GM12878 (cell line): ENCODE results near the gene CTNNBL1. TPM values are rescaled to one million over a fixed set of nuclear protein-coding genes. Genes with fewer than 3 reads are reported as not detected.

ENCODE experiments used
- ATAC-seq: fragments of 200-7000 bp; cut with Tn5 transposase; 3 replicates; pipeline ENCODE4 v1.9.1; 2020; ENCODE audit warnings: mild to moderate bottlenecking, moderate library complexity
- BruUV-seq: library from RNA; stranded (reverse); fragments of 400-500 nt; replicated peaks from 2 replicates; lab custom pipeline; 2021; lab: Mats Ljungman, UMichigan
- CTCF ChIA-PET: fragments of 300-600 bp; sonication (Branson Sonifier 250); formaldehyde crosslinking; extraction: SDS; loops from one replicate; lab custom pipeline; 2021; ENCODE audit warnings: inconsistent platforms; lab: Yijun Ruan, JAX
- POLR2A ChIA-PET: fragments of 350-600 bp; formaldehyde crosslinking; extraction: SDS; loops from one replicate; lab custom pipeline; 2021; ENCODE audit warnings: inconsistent platforms; lab: Charles Lee
- RAD21 ChIA-PET: fragments of 300-600 bp; sonication (Branson Sonifier 250); formaldehyde crosslinking; loops from one replicate; lab custom pipeline; 2023; ENCODE audit warnings: antibody characterized with exemption; ENCODE audit not compliant: unreplicated experiment; lab: Charles Lee
- SMC1A ChIA-PET: fragments of 300-600 bp; sonication (Branson Sonifier 250); formaldehyde crosslinking; loops from one replicate; lab custom pipeline; 2023; ENCODE audit not compliant: unreplicated experiment, uncharacterized antibody; lab: Charles Lee
- DNase-seq: peaks from one replicate; pipeline ENCODE4 v3.0.0-alpha.2; 2011; ENCODE audit warnings: low read depth, low spot score
- FAIRE-seq: peaks from 3 replicates; lab custom pipeline; 2011; peaks lifted over from hg19 to GRCh38; lab: Jason Lieb, UNC
- H2AFZ ChIP-seq: 2 replicates; pipeline ENCODE4 v1.6.0; 2011; ENCODE audit warnings: low read depth, low read length, control low read depth; ENCODE audit not compliant: control insufficient read depth
- H3K27ac ChIP-seq: 2 replicates; pipeline ENCODE4 v1.5.1; 2011; ENCODE audit warnings: control low read depth; ENCODE audit not compliant: control insufficient read depth, insufficient read depth
- H3K27me3 ChIP-seq, 2 experiments: replicated peaks in 1 of 2; 2 replicates each; pipeline versions ENCODE4 v1.6.0 to v1.6.1; 2011; ENCODE audit warnings: low read length in 1 of 2; ENCODE audit not compliant: control insufficient read depth in 2 of 2, insufficient read depth in 2 of 2
- H3K36me3 ChIP-seq, 2 experiments: 2 replicates each; pipeline ENCODE4 v1.5.1; 2011; ENCODE audit warnings: low read length in 1 of 2; ENCODE audit not compliant: control insufficient read depth in 2 of 2, insufficient read depth in 2 of 2
- H3K4me1 ChIP-seq: 2 replicates; pipeline ENCODE4 v1.6.1; 2011; ENCODE audit warnings: mild to moderate bottlenecking, low read length, moderate library complexity, mixed read lengths; ENCODE audit not compliant: control insufficient read depth, insufficient read depth
- H3K4me2 ChIP-seq: 2 replicates; pipeline ENCODE4 v1.6.0; 2011; ENCODE audit warnings: control low read depth; ENCODE audit not compliant: control insufficient read depth, insufficient read depth
- H3K4me3 ChIP-seq: fragments of 200-600 bp; sonication (generic); 2 replicates; pipeline ENCODE4 v1.5.1; 2016
- H3K79me2 ChIP-seq: 2 replicates; pipeline ENCODE4 v1.6.0; 2011; ENCODE audit warnings: low read length; ENCODE audit not compliant: control insufficient read depth, insufficient read depth
- H3K9ac ChIP-seq: 2 replicates; pipeline ENCODE4 v1.8.0; 2011; ENCODE audit warnings: low read length, control low read depth, mixed read lengths; ENCODE audit not compliant: control insufficient read depth, insufficient read depth
- H3K9me3 ChIP-seq: replicated peaks from 3 replicates; pipeline ENCODE4 v1.5.1; 2011; ENCODE audit warnings: mild to moderate bottlenecking, low read length; ENCODE audit not compliant: control insufficient read depth, insufficient read depth
- H4K20me1 ChIP-seq: 2 replicates; pipeline ENCODE4 v1.6.0; 2011; ENCODE audit not compliant: control insufficient read depth, insufficient read depth
- CHD1 ChIP-seq: IDR thresholded peaks from 2 replicates; pipeline ENCODE4 v1.6.1; 2012; ENCODE audit warnings: low read depth, low read length, improper control_type of control experiment
- CHD2 ChIP-seq: IDR thresholded peaks from 2 replicates; pipeline ENCODE4 v1.6.1; 2011; ENCODE audit warnings: low read depth, low read length, improper control_type of control experiment, borderline replicate concordance
- ESRRA ChIP-seq: IDR thresholded peaks from 2 replicates; pipeline ENCODE4 v1.6.1; 2012; ENCODE audit warnings: mild to moderate bottlenecking, low read length, improper control_type of control experiment
- ETV6 ChIP-seq, 2 experiments: fragments of 450-650 bp in 1 of 2; IDR thresholded peaks in 1 of 2; conservative IDR thresholded peaks in 1 of 2; 2 replicates each; pipeline ENCODE4 v1.6.1; 2014; ENCODE audit warnings: antibody characterized with exemption in 1 of 2, borderline replicate concordance in 1 of 2, low read depth in 1 of 2, mild to moderate bottlenecking in 1 of 2, moderate library complexity in 1 of 2
- MEF2B ChIP-seq: fragments of 450-650 bp; IDR thresholded peaks from 2 replicates; pipeline ENCODE4 v1.6.1; 2018; ENCODE audit warnings: mild to moderate bottlenecking, moderate library complexity; ENCODE audit not compliant: partially characterized antibody, poor library complexity, severe bottlenecking
- MTA3 ChIP-seq: IDR thresholded peaks from 2 replicates; pipeline ENCODE4 v1.6.1; 2012; ENCODE audit warnings: low read length, inconsistent platforms, borderline replicate concordance
- RUNX3 ChIP-seq: IDR thresholded peaks from 2 replicates; pipeline ENCODE4 v1.6.1; 2012; ENCODE audit warnings: low read length, inconsistent platforms
- SPI1 ChIP-seq: IDR thresholded peaks from 2 replicates; pipeline ENCODE4 v1.6.1; 2011; ENCODE audit warnings: low read depth, mild to moderate bottlenecking, low read length, moderate library complexity, borderline replicate concordance; ENCODE audit not compliant: insufficient read depth
- WGBS: methylation state at CpG from one replicate; pipeline ENCODE4 v1.1.6; 2016; ENCODE audit warnings: low lambda C conversion rate; ENCODE audit not compliant: insufficient replicate concordance, insufficient coverage; ENCODE audit errors: missing lambda C conversion rate; 5-methylcytosine and 5-hydroxymethylcytosine counted together
- in situ Hi-C: fragments of 300-500 bp; cut with MboI; formaldehyde crosslinking; loops from 9 replicates; pipeline ENCODE4 v1.14.3; 2018; ENCODE audit warnings: mixed read lengths
- intact Hi-C: fragments of 100-400 bp; cut with micrococcal nuclease; formaldehyde crosslinking; loops from one replicate; pipeline ENCODE4 v1.14.2; 2022; ENCODE audit not compliant: unreplicated experiment
- polyA plus RNA-seq, 11 experiments: library from polyadenylated mRNA; depleted of rRNA in 4 of 11; unstranded in 6 of 11; stranded (reverse) in 5 of 11; fragments of >200 nt; fragmentation: Nextera tagmentation in 4 of 11; fragmentation: Illumina TruSeq in 1 of 11; extraction: Ambion mirVana in 4 of 11; extraction: Trizol in 1 of 11; gene quantifications; 1 replicate in 1 of 11; 2 replicates in 10 of 11; pipeline versions ENCODE4 v1.2.1 to v1.2.3, GENCODE V29; 2011 to 2016; ENCODE audit warnings: inconsistent platforms in 2 of 11, missing spikeins in 2 of 11, low read depth in 1 of 11
- total RNA-seq, 4 experiments: library from RNA; depleted of rRNA in 3 of 4; stranded (reverse); fragments of >200 nt in 3 of 4; fragmentation: Illumina TruSeq in 1 of 4; extraction: Trizol in 1 of 4; gene quantifications; 2 replicates each; pipeline versions ENCODE4 v1.2.1 to v1.2.3, GENCODE V29; 2013 to 2021
- TF ChIP-seq, protein P1 (sequence below): fragments of 450-650 bp; IDR thresholded peaks from 2 replicates; pipeline ENCODE4 v1.6.1; 2017; ENCODE audit warnings: low read depth, mild to moderate bottlenecking, moderate library complexity

CTNNBL1 gene
- total and polyA plus RNA-seq, 10 of the 15 experiments (the other 5 are each of a cell fraction or from before 2014, with no cell fraction given): 43.1 to 102 (median 67.8) TPM

DNA sequence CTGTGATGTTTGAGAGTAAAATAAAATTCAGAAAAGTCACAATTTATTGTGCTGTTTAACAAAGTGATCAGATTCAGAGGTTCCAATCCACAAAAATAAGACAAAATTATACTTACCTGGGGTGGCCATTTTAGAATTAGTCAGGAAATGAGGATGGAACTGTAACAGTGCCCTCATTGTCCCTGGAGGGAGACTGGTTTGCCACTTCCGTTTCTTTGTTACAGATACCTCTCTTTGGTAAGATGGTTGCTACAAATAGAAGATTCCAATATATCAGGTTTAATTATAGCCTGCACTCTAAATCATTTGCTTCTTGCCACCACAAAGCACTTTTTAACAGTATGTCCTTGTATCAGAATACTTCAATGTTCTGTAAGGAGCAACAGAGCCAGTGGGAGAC, 95.6 kb downstream of the CTNNBL1 start:
- RAD21 ChIA-PET: no interaction called here
- Histone ChIP-seq H3K36me3 (peaks cover 3 to 8% of the 10 kb centered on the region in 2 experiments), H3K9ac (no peak overlapping the region), H2AFZ (no peak overlapping the region), H3K4me3 (no peak overlapping the region), H3K79me2 (no peaks in the 10 kb centered on the region), H4K20me1 (no peaks in the 10 kb centered on the region), H3K27ac (peak overlapping the region; percentile 13; the same call in 1 of the 2 replicates), H3K27me3 (no peaks in the 10 kb centered on the region), H3K4me1 (no peaks in the 10 kb centered on the region), H3K4me2 (no peak overlapping the region), H3K9me3 (no peaks in the 10 kb centered on the region)
- in situ Hi-C loops (no loop called here), intact Hi-C loops (no loop called here)
- no TSS peak for BruUV-seq
- ATAC-seq: peak; percentile 77
- no peak for DNase-seq
- SMC1A ChIA-PET: interaction anchor here (1.2 kb wide), 1 partner anchor 15 kb away, joined by 4 read pairs; no protein-coding TSS in a partner anchor
- no peak for FAIRE-seq
- CTCF ChIA-PET: interaction anchor here (0.6 to 1.1 kb wide), 2 partner anchors 8 to 567 kb away, joined by 3 to 5 read pairs; no protein-coding TSS in a partner anchor
- 52% methylated on average over 1 of the region's 1 CpG for WGBS
- POLR2A ChIA-PET: no interaction called here
- TF ChIP-seq MEF2B: peak; percentile 69
- peak; percentile 42; the same call in 1 of the 2 replicates for TF ChIP-seq RUNX3
- TF ChIP-seq ETV6 (conservative IDR thresholded peaks at IDR 0.05 in 1 of 2, IDR thresholded peaks at IDR 0.05 in 1 of 2; ENCODE audit: borderline replicate concordance in 1 of 2, low read depth in 1 of 2): no peak
- no peak for TF ChIP-seq CHD1
- peak; percentile 36; the same call in 1 of the 2 replicates for TF ChIP-seq SPI1

DNA sequence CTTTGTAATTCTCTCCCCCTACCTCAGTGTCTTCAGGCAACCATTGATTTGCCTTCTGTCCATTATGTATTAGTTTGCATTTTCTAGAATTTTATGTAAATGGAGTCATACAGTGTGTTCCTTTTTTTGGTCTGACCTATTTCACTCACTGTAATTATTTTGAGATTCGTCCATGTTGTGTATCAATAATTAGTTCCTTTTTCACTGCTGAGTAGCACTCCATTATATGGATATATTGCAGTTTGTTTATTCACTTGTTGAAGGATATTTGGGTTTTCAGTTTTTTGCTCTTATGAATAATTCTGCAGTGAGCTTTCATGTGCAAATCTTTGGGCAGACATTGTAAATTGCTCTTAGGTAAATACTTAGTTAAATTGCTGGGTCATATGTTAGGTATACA, 97.1 kb downstream of the CTNNBL1 start:
- intact Hi-C loops: no loop called here
- Histone ChIP-seq H3K4me2 (no peak overlapping the region), H3K9ac (no peak overlapping the region)
- BruUV-seq: no TSS peak
- in situ Hi-C loops: no loop called here
- ATAC-seq: no peak
- TF ChIP-seq, protein P1, sequence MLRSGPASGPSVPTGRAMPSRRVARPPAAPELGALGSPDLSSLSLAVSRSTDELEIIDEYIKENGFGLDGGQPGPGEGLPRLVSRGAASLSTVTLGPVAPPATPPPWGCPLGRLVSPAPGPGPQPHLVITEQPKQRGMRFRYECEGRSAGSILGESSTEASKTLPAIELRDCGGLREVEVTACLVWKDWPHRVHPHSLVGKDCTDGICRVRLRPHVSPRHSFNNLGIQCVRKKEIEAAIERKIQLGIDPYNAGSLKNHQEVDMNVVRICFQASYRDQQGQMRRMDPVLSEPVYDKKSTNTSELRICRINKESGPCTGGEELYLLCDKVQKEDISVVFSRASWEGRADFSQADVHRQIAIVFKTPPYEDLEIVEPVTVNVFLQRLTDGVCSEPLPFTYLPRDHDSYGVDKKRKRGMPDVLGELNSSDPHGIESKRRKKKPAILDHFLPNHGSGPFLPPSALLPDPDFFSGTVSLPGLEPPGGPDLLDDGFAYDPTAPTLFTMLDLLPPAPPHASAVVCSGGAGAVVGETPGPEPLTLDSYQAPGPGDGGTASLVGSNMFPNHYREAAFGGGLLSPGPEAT: no peak
- no peak for TF ChIP-seq CHD2
- TF ChIP-seq ESRRA: no peak
- TF ChIP-seq MTA3: no peak
- TF ChIP-seq, all 136 proteins: peak for 0
- SMC1A ChIA-PET: interaction anchor here (0.7 to 1.0 kb wide), 2 partner anchors 37 to 42 kb away, joined by 3 read pairs; no protein-coding TSS in a partner anchor
- no peak overlapping the region for H3K27ac ChIP-seq
- no peak overlapping the region for H3K4me3 ChIP-seq
- H3K36me3 ChIP-seq: peaks cover 3 to 8% of the 10 kb centered on the region in 2 experiments
- no peaks in the 10 kb centered on the region for H3K9me3 ChIP-seq
- no peak overlapping the region for H2AFZ ChIP-seq
- no peaks in the 10 kb centered on the region for H3K79me2 ChIP-seq
- H3K4me1 ChIP-seq: no peaks in the 10 kb centered on the region
- no peaks in the 10 kb centered on the region for H3K27me3 ChIP-seq
- POLR2A ChIA-PET: no interaction called here
- WGBS: 50% methylated on average over 1 of the region's 1 CpG
- no peaks in the 10 kb centered on the region for H4K20me1 ChIP-seq
- FAIRE-seq (no peak), DNase-seq (no peak)
- RAD21 ChIA-PET: no interaction called here
- CTCF ChIA-PET: no interaction called here
